Measurements from ENCODE around the gene RGMA.
A peak's percentile ranks its signal among the peaks of the same experiment; 100 is the strongest.

Gene RGMA

DNA sequence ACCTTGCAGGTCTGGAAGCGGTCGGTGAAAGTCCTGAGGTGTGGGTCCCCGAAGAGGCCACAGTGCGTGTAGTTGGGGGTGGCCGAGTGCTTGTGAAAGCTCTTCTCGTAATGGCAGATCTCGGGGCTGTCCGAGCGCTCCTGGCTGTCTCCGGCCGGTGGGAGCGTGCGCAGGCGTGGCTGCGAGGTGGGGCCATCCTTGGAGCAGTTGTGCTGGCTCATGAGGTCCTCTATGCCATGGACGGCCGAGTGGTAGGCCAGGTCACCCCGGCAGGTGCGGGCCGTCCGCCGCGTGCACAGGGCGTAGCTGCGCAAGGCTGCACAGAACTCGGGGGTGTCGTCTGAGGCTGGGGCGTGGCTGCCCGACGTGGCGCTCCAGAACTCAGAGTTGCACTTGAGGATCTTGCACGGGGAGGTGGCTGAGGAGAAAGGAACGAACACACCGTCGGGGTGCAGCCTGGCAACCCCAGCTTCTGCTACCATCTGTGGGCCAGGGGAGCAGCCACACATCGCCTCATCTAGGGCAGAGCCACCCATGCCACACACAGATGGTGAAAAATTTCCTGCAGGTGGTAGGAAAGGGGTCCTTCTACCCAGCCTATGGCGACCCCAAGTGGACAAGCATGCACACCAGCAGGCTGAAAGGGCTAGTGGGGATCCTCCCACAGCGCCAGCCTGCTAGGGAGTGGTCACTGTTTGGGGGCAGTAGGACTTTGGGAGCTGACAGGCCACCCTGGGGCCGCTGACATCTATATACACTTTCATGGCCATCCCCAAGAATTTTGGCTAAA is 36.7 kb downstream of the RGMA start:
- in situ Hi-C loops (cut with MboI; ENCODE audit: low sequenced_read_pairs, unreplicated experiment): no loop called here
- TF ChIP-seq, protein P1, sequence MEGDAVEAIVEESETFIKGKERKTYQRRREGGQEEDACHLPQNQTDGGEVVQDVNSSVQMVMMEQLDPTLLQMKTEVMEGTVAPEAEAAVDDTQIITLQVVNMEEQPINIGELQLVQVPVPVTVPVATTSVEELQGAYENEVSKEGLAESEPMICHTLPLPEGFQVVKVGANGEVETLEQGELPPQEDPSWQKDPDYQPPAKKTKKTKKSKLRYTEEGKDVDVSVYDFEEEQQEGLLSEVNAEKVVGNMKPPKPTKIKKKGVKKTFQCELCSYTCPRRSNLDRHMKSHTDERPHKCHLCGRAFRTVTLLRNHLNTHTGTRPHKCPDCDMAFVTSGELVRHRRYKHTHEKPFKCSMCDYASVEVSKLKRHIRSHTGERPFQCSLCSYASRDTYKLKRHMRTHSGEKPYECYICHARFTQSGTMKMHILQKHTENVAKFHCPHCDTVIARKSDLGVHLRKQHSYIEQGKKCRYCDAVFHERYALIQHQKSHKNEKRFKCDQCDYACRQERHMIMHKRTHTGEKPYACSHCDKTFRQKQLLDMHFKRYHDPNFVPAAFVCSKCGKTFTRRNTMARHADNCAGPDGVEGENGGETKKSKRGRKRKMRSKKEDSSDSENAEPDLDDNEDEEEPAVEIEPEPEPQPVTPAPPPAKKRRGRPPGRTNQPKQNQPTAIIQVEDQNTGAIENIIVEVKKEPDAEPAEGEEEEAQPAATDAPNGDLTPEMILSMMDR (IDR thresholded peaks at IDR 0.05; ENCODE audit: borderline replicate concordance, control extremely low read depth, extremely low read depth, insufficient read depth, missing control alignments): peak; percentile 5
- no peak for DNase-seq (ENCODE audit: low spot score)

DNA sequence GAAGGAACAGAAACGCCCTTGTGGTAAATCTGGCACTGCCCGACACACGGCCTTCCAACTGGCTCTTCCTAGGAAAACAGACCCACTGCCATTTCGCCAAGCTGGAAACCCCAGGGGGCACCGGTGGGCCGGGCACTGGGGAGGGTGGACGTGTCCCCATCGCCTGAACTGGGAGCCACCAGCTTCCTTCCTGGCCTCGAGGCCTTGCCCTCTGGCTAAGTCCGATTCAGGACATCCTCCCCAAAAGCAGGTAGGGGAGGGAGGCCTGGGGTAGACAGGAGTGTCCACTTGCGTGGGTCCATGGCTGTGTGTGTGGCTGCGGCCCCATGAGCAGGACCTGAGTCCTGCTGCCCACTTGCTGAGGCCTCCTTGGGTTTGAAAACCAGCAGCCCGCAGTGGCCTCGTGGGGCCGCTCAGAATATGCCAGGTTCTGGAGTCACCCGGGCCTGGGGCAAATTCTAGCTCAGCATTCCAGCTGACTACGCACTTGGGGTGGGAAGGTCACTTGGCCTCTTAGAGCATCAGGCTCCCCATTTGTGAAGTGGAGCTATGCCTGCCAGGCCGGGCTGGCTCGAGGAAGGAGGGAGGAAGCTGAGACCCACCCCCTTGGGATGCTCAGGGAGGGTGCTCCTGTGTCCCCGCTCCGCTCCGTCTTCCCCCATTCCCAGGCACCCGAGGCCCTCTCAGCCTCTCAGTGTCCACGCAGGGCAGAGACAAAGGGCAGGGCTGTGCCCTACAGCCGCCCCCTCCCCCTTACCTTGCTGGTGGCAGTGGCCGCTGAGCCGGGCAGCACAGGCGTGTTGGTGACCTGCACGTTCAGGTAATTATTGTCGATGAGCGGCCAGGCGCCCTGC is 37.5 kb downstream of the RGMA start:
- TF ChIP-seq, protein P1 (IDR thresholded peaks at IDR 0.05; ENCODE audit: borderline replicate concordance, control extremely low read depth, extremely low read depth, insufficient read depth, missing control alignments): no peak
- in situ Hi-C loops (cut with MboI; ENCODE audit: low sequenced_read_pairs, unreplicated experiment): no loop called here
- DNase-seq (ENCODE audit: low spot score): no peak

DNA sequence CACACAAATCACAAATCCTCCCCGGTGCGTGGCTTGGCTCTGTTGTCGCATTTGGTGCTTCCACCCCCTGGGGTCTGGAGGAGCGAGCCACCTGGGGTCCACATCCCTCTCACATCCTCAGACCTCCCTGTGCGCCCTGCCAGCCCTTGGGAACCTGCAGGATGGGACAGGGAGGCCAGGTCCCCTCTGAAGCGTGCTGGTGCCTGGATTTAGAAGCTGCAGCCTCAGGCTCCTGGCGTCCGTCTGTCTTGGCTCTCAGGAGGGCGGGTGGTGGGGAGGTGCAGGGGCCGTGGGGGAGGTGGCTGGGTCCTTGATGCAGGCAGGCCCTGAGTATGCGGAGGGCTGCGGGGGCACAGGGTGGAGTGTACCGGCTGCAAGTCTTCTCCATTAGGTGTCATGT is 38.4 kb downstream of the RGMA start:
- no peak for DNase-seq (ENCODE audit: low spot score)
- in situ Hi-C loops (cut with MboI; ENCODE audit: low sequenced_read_pairs, unreplicated experiment): no loop called here
- TF ChIP-seq, protein P1 (IDR thresholded peaks at IDR 0.05; ENCODE audit: borderline replicate concordance, control extremely low read depth, extremely low read depth, insufficient read depth, missing control alignments): no peak

DNA sequence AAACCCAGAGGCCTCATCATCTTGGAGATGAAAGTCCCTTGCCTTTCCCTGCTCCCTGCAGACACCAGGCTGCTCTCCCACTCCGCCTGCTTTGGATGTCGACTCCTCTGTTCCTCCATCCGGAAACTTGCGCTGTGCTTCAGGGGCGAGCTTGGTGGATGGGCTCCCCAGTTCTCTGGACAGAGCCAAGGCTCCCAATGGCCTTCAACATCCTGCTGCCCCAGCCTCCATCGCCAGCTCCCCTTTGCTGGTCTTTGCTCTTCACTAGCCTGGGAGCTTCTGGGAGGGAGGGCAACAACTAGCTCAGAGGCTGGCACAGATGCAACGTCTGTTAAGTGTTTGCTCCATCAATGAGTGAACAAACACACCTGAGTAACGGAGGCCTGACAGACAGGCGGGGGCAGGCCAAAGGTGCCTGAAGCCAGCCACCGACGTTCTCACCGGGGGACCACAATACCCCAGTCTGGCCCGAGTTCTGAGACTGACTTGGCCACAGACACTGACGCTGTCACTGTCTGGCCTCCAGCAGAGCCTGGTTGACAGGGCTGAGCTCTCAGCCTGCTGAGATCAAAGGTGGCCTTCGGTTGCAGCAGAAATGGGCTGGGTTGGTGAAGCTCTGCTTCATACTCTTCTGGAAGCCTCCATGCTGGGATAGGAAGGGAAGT is 39.0 kb downstream of the RGMA start:
- in situ Hi-C loops (cut with MboI; ENCODE audit: low sequenced_read_pairs, unreplicated experiment): no loop called here
- DNase-seq (ENCODE audit: low spot score): no peak
- TF ChIP-seq, protein P1 (IDR thresholded peaks at IDR 0.05; ENCODE audit: borderline replicate concordance, control extremely low read depth, extremely low read depth, insufficient read depth, missing control alignments): no peak

DNA sequence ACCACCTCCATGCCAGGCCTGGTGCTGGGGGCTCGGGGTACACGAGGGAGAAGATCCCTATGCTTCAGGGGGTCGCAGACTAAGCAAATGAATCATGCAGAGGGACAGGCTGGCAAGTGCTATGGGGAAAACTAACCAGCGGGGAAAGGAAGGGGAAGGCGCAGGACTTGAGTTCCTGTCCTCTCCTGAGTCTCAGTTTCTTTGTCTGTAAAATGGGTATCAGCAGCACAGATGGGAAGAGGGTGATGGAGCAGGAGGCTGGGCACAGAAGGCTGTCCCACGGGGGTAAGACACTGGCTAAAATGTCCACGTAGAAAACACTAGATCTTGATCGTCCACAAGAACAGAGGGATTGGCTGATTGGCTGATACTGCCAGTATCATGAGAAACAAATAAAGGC is 39.8 kb downstream of the RGMA start:
- no peak for DNase-seq (ENCODE audit: low spot score)
- in situ Hi-C loops (cut with MboI; ENCODE audit: low sequenced_read_pairs, unreplicated experiment): no loop called here
- TF ChIP-seq, protein P1 (IDR thresholded peaks at IDR 0.05; ENCODE audit: borderline replicate concordance, control extremely low read depth, extremely low read depth, insufficient read depth, missing control alignments): no peak

DNA sequence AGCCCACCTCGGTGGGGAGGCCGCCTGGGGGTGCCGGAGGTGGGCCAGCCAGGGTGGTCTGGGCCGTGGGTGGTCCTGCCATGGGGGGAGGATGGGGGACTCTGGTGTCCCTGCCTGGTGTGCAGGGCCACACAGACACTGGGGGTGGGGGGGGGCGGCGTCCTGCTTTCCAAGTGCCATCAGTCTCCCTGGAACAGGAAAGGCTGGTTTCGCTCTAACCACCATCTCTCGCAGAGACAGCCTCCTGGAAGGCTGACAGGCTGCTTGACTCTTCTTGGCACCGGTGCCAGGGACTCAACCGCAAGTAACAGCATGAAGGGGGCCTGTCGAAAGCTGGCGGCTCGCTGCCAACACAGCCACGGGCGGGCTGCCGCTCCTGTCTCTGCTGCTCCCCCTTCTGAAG is 40.3 kb downstream of the RGMA start:
- TF ChIP-seq, protein P1 (IDR thresholded peaks at IDR 0.05; ENCODE audit: borderline replicate concordance, control extremely low read depth, extremely low read depth, insufficient read depth, missing control alignments): no peak
- in situ Hi-C loops (cut with MboI; ENCODE audit: low sequenced_read_pairs, unreplicated experiment): no loop called here
- DNase-seq (ENCODE audit: low spot score): no peak
